ENCODE data around the gene DHRSX. TPM values are rescaled to one million over a fixed set of nuclear protein-coding genes. Genes with fewer than 3 reads are reported as not detected.
"Not testable (repeated sequence)": the region's sequence is repeated elsewhere in the genome, so short reads cannot be mapped to it uniquely, and the experiment has no call there.

Gene DHRSX
- total and polyA plus RNA-seq, 3 experiments from 2014 or later, result 21.5 to 26.6 (median 25.3) TPM

GRCh38 chrX:2243913-2244460 is 256.8 kb downstream of the DHRSX start:
- Histone ChIP-seq H3K4me1 (ENCODE audit: insufficient read depth, low read length) (no peaks in the 10 kb centered on the region), H3K9me3 (ENCODE audit: low read length) (no peaks in the 10 kb centered on the region), H3K36me3 (ENCODE audit: insufficient read depth, low read length) (no peaks in the 10 kb centered on the region), H3K27me3 (ENCODE audit: insufficient read depth, low read length, poor library complexity, severe bottlenecking) (no peaks in the 10 kb centered on the region), H3K4me3 (ENCODE audit: low read length) (no peak overlapping the region), H3K27ac (ENCODE audit: low read depth, low read length) (no peak overlapping the region)
- Mint-ChIP-seq H3K9me3 (peaks cover 7 to 47% (median 13%) of the 10 kb centered on the region in 5 donors), H3K4me1 (no peaks in the 10 kb centered on the region), H3K27me3 (no peaks in the 10 kb centered on the region), H3K4me3 (no peak overlapping the region), H3K36me3 (peaks cover 20 to 69% (median 43%) of the 10 kb centered on the region in 3 donors), H3K27ac (no peak overlapping the region)
- ChIA-PET POLR2A (no interaction called here), CTCF (no interaction called here)
- DNase-seq, result no peak

- peaks cover 5 to 40% (median 10%) of the 10 kb centered on the region in 5 donors for H3K9me3 Mint-ChIP-seq
- no peaks in the 10 kb centered on the region for H3K27me3 Mint-ChIP-seq
- CTCF ChIA-PET, result no interaction called here
These were observed 257.8 kb downstream of the DHRSX start for GRCh38 chrX:2242980-2243379.

GRCh38 chrX:2242326-2242725 is 258.4 kb downstream of the DHRSX start:
- Histone ChIP-seq H3K27ac (ENCODE audit: low read depth, low read length) (no peak overlapping the region), H3K9me3 (ENCODE audit: low read length) (no peaks in the 10 kb centered on the region), H3K4me1 (ENCODE audit: insufficient read depth, low read length) (no peaks in the 10 kb centered on the region), H3K27me3 (ENCODE audit: insufficient read depth, low read length, poor library complexity, severe bottlenecking) (no peaks in the 10 kb centered on the region), H3K4me3 (ENCODE audit: low read length) (no peak overlapping the region), H3K36me3 (ENCODE audit: insufficient read depth, low read length) (no peaks in the 10 kb centered on the region)
- ChIA-PET CTCF (no interaction called here), POLR2A (no interaction called here)
- H3K4me1 Mint-ChIP-seq, result no peaks in the 10 kb centered on the region
- peaks cover 3 to 39% (median 10%) of the 10 kb centered on the region in 5 donors for H3K9me3 Mint-ChIP-seq
- no peaks in the 10 kb centered on the region for H3K27me3 Mint-ChIP-seq
- peaks cover 27 to 72% (median 49%) of the 10 kb centered on the region in 3 donors for H3K36me3 Mint-ChIP-seq
- H3K4me3 Mint-ChIP-seq, result no peak overlapping the region
- no peak overlapping the region for H3K27ac Mint-ChIP-seq
- DNase-seq, result no peak

More at GRCh38 chrX:2242980-2243379, 257.8 kb downstream of the DHRSX start:
- H3K4me3 ChIP-seq (ENCODE audit: low read length), result no peak overlapping the region
- no peak for DNase-seq
- no peaks in the 10 kb centered on the region for H3K4me1 ChIP-seq (ENCODE audit: insufficient read depth, low read length)
- H3K4me1 Mint-ChIP-seq, result no peaks in the 10 kb centered on the region
- no peak overlapping the region for H3K27ac ChIP-seq (ENCODE audit: low read depth, low read length)
- H3K36me3 ChIP-seq (ENCODE audit: insufficient read depth, low read length), result no peaks in the 10 kb centered on the region
- H3K27me3 ChIP-seq (ENCODE audit: insufficient read depth, low read length, poor library complexity, severe bottlenecking), result no peaks in the 10 kb centered on the region
- H3K9me3 ChIP-seq (ENCODE audit: low read length), result no peaks in the 10 kb centered on the region
- H3K27ac Mint-ChIP-seq, result no peak overlapping the region
- POLR2A ChIA-PET, result no interaction called here
- H3K4me3 Mint-ChIP-seq, result no peak overlapping the region
- peaks cover 24 to 73% (median 46%) of the 10 kb centered on the region in 3 donors for H3K36me3 Mint-ChIP-seq

GRCh38 chrX:2241496-2241895 is 259.3 kb downstream of the DHRSX start:
- DNase-seq; H3K27me3 ChIP-seq (ENCODE audit: insufficient read depth, low read length, poor library complexity, severe bottlenecking); H3K27ac Mint-ChIP-seq; H3K36me3 ChIP-seq (ENCODE audit: insufficient read depth, low read length); POLR2A ChIA-PET; H3K4me3 ChIP-seq (ENCODE audit: low read length); H3K9me3 ChIP-seq (ENCODE audit: low read length); H3K4me3 Mint-ChIP-seq; H3K4me1 Mint-ChIP-seq; H3K4me1 ChIP-seq (ENCODE audit: insufficient read depth, low read length); H3K27me3 Mint-ChIP-seq; CTCF ChIA-PET; H3K27ac ChIP-seq (ENCODE audit: low read depth, low read length): not testable (repeated sequence)
- Mint-ChIP-seq H3K9me3 (peaks cover 3 to 42% (median 10%) of the 10 kb centered on the region in 5 donors), H3K36me3 (peaks cover 31 to 69% (median 53%) of the 10 kb centered on the region in 3 donors)

- DNase-seq; CTCF ChIA-PET; H3K4me1 ChIP-seq (ENCODE audit: insufficient read depth, low read length); POLR2A ChIA-PET; H3K27ac ChIP-seq (ENCODE audit: low read depth, low read length); H3K36me3 ChIP-seq (ENCODE audit: insufficient read depth, low read length); H3K27me3 Mint-ChIP-seq; H3K4me1 Mint-ChIP-seq; H3K27me3 ChIP-seq (ENCODE audit: insufficient read depth, low read length, poor library complexity, severe bottlenecking); H3K9me3 ChIP-seq (ENCODE audit: low read length); H3K4me3 Mint-ChIP-seq; H3K4me3 ChIP-seq (ENCODE audit: low read length): not testable (repeated sequence)
- peak overlapping the region in 1 of 8 donors; percentile 8 for H3K27ac Mint-ChIP-seq
- H3K36me3 Mint-ChIP-seq, result peaks cover 31 to 65% (median 53%) of the 10 kb centered on the region in 3 donors
- peaks cover 3 to 42% (median 10%) of the 10 kb centered on the region in 5 donors for H3K9me3 Mint-ChIP-seq
These were observed 260.0 kb downstream of the DHRSX start for GRCh38 chrX:2240761-2241160.

GRCh38 chrX:2237976-2238375 is 262.8 kb downstream of the DHRSX start:
- H3K4me3 ChIP-seq (ENCODE audit: low read length), result no peak overlapping the region
- Mint-ChIP-seq H3K36me3 (peaks cover 29 to 68% (median 62%) of the 10 kb centered on the region in 3 donors), H3K4me1 (peaks cover 0 to 5% (median 3%) of the 10 kb centered on the region in 3 donors), H3K27ac (no peak overlapping the region), H3K27me3 (no peaks in the 10 kb centered on the region), H3K9me3 (peaks cover 3 to 39% (median 10%) of the 10 kb centered on the region in 5 donors), H3K4me3 (no peak overlapping the region)
- CTCF ChIA-PET, result no interaction called here
- no peak for DNase-seq
- POLR2A ChIA-PET, result no interaction called here
- no peaks in the 10 kb centered on the region for H3K4me1 ChIP-seq (ENCODE audit: insufficient read depth, low read length)
- no peak overlapping the region for H3K27ac ChIP-seq (ENCODE audit: low read depth, low read length)
- no peaks in the 10 kb centered on the region for H3K36me3 ChIP-seq (ENCODE audit: insufficient read depth, low read length)
- H3K9me3 ChIP-seq (ENCODE audit: low read length), result no peaks in the 10 kb centered on the region
- H3K27me3 ChIP-seq (ENCODE audit: insufficient read depth, low read length, poor library complexity, severe bottlenecking), result no peaks in the 10 kb centered on the region

- Mint-ChIP-seq H3K27me3 (no peaks in the 10 kb centered on the region), H3K4me1 (peaks cover 0 to 5% (median 3%) of the 10 kb centered on the region in 3 donors), H3K36me3 (peaks cover 14 to 39% (median 37%) of the 10 kb centered on the region in 3 donors), H3K9me3 (peaks cover 0 to 38% (median 10%) of the 10 kb centered on the region in 5 donors), H3K27ac (peak overlapping the region in 2 of 8 donors; percentile 3 to 68), H3K4me3 (peak overlapping the region in 1 of 7 donors; percentile 20)
- no peaks in the 10 kb centered on the region for H3K9me3 ChIP-seq (ENCODE audit: low read length)
- H3K27me3 ChIP-seq (ENCODE audit: insufficient read depth, low read length, poor library complexity, severe bottlenecking), result no peaks in the 10 kb centered on the region
- CTCF ChIA-PET, result no interaction called here
- H3K4me3 ChIP-seq (ENCODE audit: low read length), result no peak overlapping the region
- no peak overlapping the region for H3K27ac ChIP-seq (ENCODE audit: low read depth, low read length)
- H3K4me1 ChIP-seq (ENCODE audit: insufficient read depth, low read length), result no peaks in the 10 kb centered on the region
- POLR2A ChIA-PET, result no interaction called here
- DNase-seq, result no peak
- no peaks in the 10 kb centered on the region for H3K36me3 ChIP-seq (ENCODE audit: insufficient read depth, low read length)
These were observed 269.1 kb downstream of the DHRSX start for GRCh38 chrX:2231570-2232192.

GRCh38 chrX:2230457-2230856 is 270.3 kb downstream of the DHRSX start:
- Histone ChIP-seq H3K27ac (ENCODE audit: low read depth, low read length) (no peak overlapping the region), H3K9me3 (ENCODE audit: low read length) (no peaks in the 10 kb centered on the region), H3K36me3 (ENCODE audit: insufficient read depth, low read length) (no peaks in the 10 kb centered on the region), H3K4me1 (ENCODE audit: insufficient read depth, low read length) (no peaks in the 10 kb centered on the region), H3K27me3 (ENCODE audit: insufficient read depth, low read length, poor library complexity, severe bottlenecking) (no peaks in the 10 kb centered on the region), H3K4me3 (ENCODE audit: low read length) (no peak overlapping the region)
- Mint-ChIP-seq H3K4me3 (no peak overlapping the region), H3K36me3 (peaks cover 13 to 42% (median 38%) of the 10 kb centered on the region in 3 donors), H3K4me1 (peaks cover 0 to 6% (median 5%) of the 10 kb centered on the region in 3 donors), H3K27me3 (no peaks in the 10 kb centered on the region), H3K9me3 (peaks cover 0 to 43% (median 11%) of the 10 kb centered on the region in 5 donors), H3K27ac (no peak overlapping the region)
- POLR2A ChIA-PET, result no interaction called here
- CTCF ChIA-PET, result no interaction called here
- DNase-seq, result no peak
